C4-2B (cell line): ENCODE results near the gene SLC49A3.

ENCODE experiments used
- CTCF ChIP-seq: fragments of 450-650 bp; conservative IDR thresholded peaks from 2 replicates; pipeline ENCODE4 v1.5.1; 2017; ENCODE audit warnings: mild to moderate bottlenecking
- ZFX ChIP-seq: fragments of 450-650 bp; IDR thresholded peaks from 2 replicates; pipeline ENCODE4 v1.6.1; 2017

DNA sequence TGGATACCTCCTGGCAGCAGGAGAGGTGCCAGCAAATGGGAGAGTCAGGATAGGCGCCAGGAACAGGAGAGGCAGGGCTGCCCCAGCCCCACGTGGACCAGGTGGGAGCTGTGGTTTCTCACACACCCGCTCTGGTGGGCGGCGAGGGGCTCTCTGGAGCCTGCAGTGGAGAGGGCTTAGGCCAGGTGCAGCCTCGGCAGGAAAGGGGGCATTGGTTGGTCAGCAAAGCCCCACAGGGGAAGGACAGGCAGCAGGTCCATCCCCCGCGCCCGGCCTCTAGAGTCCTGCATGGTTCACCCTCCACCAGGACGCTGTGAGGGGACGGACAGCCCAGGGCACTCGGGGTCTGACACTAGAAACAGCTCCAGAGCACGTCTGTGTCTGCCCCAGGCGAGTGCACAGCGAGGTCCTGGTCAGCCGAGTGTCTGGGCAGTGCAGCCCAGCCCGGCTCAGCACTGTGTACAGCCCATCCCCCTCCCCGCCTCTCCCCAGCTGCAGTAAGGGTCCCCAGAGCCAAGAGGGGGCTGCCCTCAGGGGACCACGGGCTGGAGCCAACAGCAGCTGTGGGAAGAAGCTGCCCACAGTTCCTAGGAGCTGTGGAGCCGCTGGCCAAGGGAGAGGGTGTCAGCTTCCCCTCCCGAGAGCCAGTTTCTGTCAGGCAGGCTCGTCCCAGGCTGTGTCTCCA lies 23.1 kb downstream of the SLC49A3 start:
- TF ChIP-seq CTCF (no peak), ZFX (no peak)
